ENCODE results near the gene MERTK. TPM values are rescaled to one million over a fixed set of nuclear protein-coding genes. Genes with fewer than 3 reads are reported as not detected.

Gene MERTK
- total RNA-seq, 4 donors from 2014 or later, result 32.4 to 102 (median 75.1) TPM

DNA sequence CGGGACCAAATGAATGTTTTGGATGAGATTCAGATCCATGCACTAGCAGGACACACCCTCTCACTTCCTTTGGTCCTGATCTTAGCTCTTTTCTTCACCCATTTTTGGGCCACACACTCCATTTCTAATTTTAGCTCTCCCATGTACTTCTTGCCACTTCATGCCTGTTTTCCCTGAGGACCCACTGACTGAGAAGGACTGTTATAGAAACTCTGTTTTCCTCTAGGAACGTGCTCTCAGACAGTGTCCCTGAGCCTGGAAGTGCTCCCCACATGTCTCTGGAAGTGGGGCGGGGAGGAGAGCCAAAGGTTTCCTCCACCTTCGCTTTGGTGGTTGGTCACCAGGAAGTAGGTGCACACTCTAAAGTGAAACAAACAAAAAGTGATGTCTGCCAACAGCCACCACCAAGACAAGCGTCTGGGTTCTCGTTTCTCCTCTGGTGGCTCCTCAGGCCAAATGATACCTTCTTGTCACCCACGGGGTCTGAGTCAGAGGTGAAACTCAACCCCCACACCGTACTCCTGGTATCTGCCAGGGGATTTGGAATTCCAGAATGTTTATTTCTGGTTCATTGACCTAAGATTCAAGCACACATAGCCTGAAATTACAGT lies 74.7 kb downstream of the MERTK start:
- TF ChIP-seq, protein P1, sequence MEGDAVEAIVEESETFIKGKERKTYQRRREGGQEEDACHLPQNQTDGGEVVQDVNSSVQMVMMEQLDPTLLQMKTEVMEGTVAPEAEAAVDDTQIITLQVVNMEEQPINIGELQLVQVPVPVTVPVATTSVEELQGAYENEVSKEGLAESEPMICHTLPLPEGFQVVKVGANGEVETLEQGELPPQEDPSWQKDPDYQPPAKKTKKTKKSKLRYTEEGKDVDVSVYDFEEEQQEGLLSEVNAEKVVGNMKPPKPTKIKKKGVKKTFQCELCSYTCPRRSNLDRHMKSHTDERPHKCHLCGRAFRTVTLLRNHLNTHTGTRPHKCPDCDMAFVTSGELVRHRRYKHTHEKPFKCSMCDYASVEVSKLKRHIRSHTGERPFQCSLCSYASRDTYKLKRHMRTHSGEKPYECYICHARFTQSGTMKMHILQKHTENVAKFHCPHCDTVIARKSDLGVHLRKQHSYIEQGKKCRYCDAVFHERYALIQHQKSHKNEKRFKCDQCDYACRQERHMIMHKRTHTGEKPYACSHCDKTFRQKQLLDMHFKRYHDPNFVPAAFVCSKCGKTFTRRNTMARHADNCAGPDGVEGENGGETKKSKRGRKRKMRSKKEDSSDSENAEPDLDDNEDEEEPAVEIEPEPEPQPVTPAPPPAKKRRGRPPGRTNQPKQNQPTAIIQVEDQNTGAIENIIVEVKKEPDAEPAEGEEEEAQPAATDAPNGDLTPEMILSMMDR (IDR thresholded peaks at IDR 0.05; ENCODE audit: low read depth), result no peak

GRCh38 chr2:111973701-111974100 lies 75.3 kb downstream of the MERTK start:
- TF ChIP-seq, protein P1 (IDR thresholded peaks at IDR 0.05; ENCODE audit: low read depth), result no peak

- TF ChIP-seq, protein P1 (IDR thresholded peaks at IDR 0.05; ENCODE audit: low read depth), result no peak
These were observed 76.7 kb downstream of the MERTK start for GRCh38 chr2:111975053-111975552.

DNA sequence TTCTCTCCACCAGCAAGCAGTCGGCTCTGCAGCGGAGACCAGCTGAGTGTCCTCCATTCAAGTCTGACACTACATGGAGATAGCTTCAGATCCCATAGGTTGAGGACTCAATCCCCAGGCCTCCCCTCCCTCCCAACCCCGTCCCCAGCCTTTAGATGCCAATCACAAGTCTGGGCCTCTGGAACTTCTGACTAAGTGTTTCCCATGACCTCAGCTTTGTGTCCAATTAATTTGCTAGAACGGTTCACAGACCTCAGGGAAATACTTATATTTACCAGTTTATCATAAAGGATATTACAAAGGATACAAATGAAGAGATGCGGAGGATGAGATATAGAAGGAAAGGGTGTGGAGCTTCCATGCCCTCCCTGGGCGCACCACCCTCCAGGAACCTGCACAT lies 77.4 kb downstream of the MERTK start:
- TF ChIP-seq, protein P1 (IDR thresholded peaks at IDR 0.05; ENCODE audit: low read depth), result no peak

GRCh38 chr2:111977240-111977639 lies 78.8 kb downstream of the MERTK start:
- TF ChIP-seq, protein P1 (IDR thresholded peaks at IDR 0.05; ENCODE audit: low read depth), result no peak

- TF ChIP-seq, protein P1 (IDR thresholded peaks at IDR 0.05; ENCODE audit: low read depth), result no peak
These were observed 80.2 kb downstream of the MERTK start for GRCh38 chr2:111978452-111979170.

DNA sequence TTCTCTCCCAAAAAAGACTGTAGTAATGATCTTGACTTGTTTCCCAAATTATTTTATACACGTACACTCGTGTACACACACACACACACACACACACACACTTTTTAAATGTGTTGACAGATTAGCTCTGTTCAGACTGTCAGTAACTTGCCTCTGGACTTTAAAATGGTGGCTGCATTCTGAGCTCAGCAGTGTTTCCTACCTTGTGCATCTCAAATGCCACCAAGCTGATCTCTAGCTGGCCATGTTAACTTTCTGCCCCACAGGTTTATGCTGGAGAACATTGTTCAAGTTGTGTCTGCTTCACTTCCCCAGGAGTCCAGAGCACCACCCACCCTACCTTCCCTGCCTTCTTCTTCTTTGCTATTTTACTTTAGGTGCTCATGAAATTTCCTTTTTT lies 83.3 kb downstream of the MERTK start:
- TF ChIP-seq, protein P1 (IDR thresholded peaks at IDR 0.05; ENCODE audit: low read depth), result no peak

All from subcutaneous adipose tissue (tissue), 4 donors.